Measurements from ENCODE around the gene LMNB1.
A peak's percentile ranks its signal among the peaks of the same experiment; 100 is the strongest.

The LMNB1 gene

GRCh38 chr5:126855266-126855665 lies 78.3 kb downstream of the LMNB1 start:
- DNase-seq (ENCODE audit: low spot score) = no peak

- no peak for DNase-seq (ENCODE audit: low spot score)
Observed at GRCh38 chr5:126857472-126858410, 80.8 kb downstream of the LMNB1 start.

GRCh38 chr5:126858441-126858840 lies 81.5 kb downstream of the LMNB1 start:
- no peak for DNase-seq (ENCODE audit: low spot score)

GRCh38 chr5:126863402-126863801 lies 86.5 kb downstream of the LMNB1 start:
- no peak for DNase-seq (ENCODE audit: low spot score)

GRCh38 chr5:126864042-126864688 lies 87.2 kb downstream of the LMNB1 start:
- no peak for DNase-seq (ENCODE audit: low spot score)

GRCh38 chr5:126865299-126865698 lies 88.4 kb downstream of the LMNB1 start:
- DNase-seq (ENCODE audit: low spot score) = peak; percentile 64

GRCh38 chr5:126866851-126867636 lies 90.1 kb downstream of the LMNB1 start:
- peak; percentile 54 for DNase-seq (ENCODE audit: low spot score)

- no peak for DNase-seq (ENCODE audit: low spot score)
Observed at GRCh38 chr5:126868338-126869004, 91.5 kb downstream of the LMNB1 start.

- no peak for DNase-seq (ENCODE audit: low spot score)
Observed at GRCh38 chr5:126869005-126869451, 92.1 kb downstream of the LMNB1 start.

- no peak for DNase-seq (ENCODE audit: low spot score)
Observed at GRCh38 chr5:126871441-126871840, 94.5 kb downstream of the LMNB1 start.

- DNase-seq (ENCODE audit: low spot score) = no peak
Observed at GRCh38 chr5:126872561-126873354, 95.8 kb downstream of the LMNB1 start.

GRCh38 chr5:126875303-126875785 lies 98.4 kb downstream of the LMNB1 start:
- no peak for DNase-seq (ENCODE audit: low spot score)

GRCh38 chr5:126877602-126878001 lies 100.7 kb downstream of the LMNB1 start:
- DNase-seq (ENCODE audit: low spot score) = no peak

- no peak for DNase-seq (ENCODE audit: low spot score)
Observed at GRCh38 chr5:126878085-126878484, 101.1 kb downstream of the LMNB1 start.

GRCh38 chr5:126878634-126879033 lies 101.7 kb downstream of the LMNB1 start:
- DNase-seq (ENCODE audit: low spot score) = no peak

- no peak for DNase-seq (ENCODE audit: low spot score)
Observed at GRCh38 chr5:126881821-126882600, 105.1 kb downstream of the LMNB1 start.

- no peak for DNase-seq (ENCODE audit: low spot score)
Observed at GRCh38 chr5:126883564-126884245, 106.8 kb downstream of the LMNB1 start.

- no peak for DNase-seq (ENCODE audit: low spot score)
Observed at GRCh38 chr5:126884269-126884819, 107.4 kb downstream of the LMNB1 start.

All from Ammon's horn (tissue), 1 donor.